ENCODE measurements around the gene GNAZ.

GNAZ gene

DNA sequence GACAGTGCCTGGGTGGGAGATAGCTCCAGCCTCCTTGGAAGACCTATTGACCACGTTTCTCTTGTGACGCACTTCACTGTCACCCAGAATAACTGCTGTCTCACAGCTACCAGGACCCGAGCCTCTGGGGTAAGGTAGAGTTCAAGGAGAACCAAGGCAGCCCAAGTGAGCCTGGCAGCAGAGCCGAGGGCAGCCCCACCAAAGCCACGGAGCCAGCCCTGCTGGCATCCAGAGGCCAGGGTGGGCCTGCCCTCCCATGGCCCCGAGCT is 38.7 kb downstream of the GNAZ start:
- DNase-seq = no peak

DNA sequence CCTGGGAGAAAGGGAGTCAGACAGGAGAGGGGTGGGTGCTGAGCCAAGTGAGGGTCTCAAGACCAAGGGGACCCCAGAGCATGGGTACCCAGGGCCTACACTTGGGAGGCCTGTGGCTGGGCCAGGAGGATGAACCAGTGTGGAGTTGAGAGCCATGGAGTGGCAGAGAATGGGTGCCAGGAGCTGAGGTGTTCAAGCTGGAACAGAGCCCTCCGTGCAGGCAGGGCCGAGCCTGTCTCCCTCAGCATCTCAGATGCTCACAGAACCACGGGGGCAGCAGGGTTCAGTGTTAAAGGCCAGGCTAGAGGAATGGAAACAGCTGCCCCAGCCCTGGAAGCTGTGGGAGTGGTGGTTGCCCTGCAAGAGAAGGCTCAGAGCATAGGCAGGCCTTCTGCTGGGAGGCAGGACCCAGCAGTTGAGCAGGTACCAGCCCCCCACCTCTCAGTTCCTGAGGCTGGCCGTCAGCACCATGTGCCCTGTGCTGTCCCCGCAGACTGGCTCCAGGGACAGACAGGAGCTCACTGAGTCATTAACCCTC is 39.2 kb downstream of the GNAZ start:
- DNase-seq = no peak

DNA sequence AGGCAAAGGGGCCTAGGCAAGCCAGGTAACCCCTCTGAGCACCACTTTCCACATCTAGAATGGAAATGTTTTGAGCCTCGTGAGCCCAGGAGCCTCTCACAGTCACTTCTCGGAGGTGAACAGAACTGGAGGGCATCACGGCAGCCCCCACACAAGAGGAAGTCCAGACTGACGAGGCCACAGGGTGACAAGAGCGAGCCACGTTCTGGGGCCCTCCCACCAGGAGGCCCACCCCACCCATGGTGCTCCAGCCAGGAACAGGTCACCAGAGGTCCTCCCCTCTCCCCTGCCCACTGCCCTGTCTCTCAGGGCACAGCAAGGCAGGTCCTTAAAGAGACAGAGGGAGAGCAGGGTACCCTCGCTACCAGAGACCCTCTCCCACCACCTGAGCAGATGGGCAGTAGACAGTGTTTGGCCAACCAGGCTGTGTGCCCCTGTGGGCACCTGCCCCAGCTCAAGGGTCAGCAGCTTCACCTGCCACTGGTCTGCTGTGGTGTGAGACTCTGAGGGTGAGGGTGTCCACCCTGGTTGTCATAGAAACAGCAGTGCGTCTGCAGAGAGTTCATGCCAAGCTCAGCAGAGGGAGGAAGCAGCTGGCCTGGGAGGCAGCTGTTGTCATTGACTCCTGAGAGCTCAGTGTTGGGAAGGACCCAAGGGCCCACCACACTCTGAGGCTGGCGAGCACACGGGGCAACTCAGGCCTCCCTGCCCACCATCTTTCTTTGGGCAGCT is 40.0 kb downstream of the GNAZ start:
- DNase-seq = no peak

DNA sequence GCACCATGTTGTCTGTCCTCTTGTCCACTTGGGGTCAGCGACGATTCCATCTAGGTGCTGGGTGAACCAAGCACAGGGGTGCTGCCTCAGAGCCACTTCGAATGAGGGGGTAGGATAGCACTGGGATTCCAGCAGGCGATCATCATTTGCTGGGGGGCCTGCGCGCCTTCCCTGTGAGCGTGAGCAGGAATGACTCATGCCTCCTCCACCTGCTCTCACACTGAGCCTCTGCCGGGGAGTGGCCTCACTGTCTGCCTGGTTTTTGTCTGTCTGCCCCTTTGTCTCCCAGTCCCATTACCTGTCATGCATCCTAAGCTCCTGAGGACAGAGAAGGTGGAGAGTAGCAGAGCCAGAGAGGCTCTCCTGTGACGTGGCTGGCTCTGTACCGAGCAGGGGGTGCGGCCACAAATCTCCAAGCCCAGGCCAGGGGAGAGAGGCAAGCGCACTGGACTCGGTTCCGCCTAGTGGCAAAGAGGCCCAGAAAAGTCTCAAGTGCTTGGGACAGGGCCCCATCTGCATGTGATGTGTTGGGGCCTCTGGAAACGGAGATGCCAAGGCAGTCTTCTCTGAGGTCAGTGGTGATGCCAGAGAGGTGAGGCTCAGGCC is 40.7 kb downstream of the GNAZ start:
- DNase-seq = peak; percentile 4

DNA sequence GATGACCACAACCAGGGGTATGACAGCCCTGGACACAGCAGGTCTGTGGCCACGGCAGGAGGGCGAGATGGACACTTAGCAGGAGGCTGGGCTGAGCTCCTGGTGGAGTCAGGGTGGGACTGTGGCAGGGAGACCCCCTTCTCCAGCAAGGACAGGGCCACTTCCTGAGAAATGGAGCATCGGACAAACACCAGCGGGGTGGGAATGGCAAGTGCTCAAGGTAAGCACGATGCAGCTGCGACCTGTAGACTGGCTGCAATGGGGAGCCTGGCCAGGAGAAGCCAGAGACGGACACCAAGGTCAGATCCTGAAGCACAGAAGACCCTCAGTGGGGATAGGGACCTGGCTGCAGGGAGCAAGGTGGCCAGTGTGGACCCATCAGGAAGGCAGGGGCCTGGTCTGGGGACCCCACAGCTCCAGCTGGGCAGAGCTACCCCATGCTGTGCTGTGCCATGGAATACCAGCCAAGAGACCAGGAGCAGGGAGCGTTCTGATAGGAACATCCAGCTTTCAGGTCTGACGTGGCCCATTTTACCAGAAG is 42.2 kb downstream of the GNAZ start:
- no peak for DNase-seq

DNA sequence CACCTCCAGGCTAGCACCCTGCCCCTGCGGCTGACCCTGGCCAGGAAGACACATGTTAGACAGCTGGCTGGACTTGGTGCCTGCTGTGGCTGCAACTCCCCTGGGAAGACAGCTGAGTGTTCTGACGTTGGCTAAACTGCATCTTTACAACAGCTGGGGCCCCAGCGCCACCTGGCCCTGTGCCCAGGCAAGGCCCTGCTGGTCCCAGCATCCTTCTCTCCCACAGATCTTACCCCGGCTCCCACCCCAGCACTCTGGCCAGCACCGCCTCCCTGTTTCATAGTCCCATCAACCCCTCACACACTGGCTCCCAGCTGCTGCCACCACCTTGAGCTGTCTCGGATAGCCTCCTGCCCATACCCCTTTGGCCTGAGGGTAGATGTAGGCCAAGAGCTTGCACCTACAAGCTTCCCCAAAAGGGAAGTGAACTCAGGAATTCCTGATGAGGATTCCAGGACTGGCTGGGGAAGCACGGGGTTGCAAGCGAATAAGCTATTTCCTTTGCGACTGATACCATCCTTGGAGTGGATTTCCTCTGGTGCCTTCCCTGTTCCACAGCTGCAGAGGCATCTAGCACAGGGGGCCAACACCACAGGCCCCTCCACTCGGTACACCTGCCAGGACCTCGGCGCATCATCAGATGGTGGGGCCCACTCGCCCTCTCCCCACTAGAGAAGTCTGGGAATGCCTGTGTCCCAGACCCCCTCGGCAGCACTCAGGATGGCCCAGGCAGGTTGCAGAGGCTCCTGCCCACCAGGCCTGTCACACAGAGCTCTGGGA is 42.9 kb downstream of the GNAZ start:
- DNase-seq = peak; percentile 67

DNA sequence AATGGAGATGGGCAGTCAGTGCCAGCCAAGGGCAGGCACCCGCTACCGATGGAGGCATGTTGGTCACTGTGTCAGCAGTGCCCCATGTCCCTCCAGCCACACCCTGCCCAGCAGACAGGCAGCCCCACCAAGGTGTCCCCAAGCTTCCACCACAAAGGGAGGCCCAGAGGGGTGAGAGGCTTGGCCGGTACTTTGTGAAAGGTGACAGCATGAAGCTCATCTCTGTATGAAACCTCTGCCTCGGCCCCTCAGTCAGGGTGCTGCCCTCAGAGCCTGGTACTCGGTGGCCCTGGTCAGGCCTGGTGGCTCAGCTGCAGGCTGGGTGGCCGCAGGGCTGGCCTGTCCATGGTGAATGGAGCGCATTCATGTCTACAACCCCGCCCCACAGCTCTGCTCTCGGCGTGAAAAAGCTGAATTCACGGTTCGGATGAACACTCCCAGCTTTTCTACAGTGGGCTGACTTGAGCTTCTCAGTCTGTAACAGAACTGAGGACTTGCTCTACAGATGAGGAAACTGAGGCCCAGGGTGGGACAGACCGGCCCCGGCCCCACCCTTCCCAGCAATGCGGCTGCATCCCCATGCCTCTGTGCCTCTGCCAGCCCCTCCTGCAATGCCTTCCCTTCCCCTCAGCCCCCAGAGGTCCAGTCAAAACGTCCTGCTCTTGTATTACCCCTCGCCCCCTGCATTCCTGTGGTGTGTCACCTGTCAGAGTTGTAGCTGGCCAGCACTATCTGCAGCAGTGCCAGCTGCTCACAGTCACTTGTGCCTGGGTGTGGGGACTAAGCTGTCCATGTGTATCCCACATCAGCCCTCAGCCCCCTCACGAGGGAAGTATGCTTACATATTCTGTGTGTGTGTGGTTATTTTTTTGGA is 43.8 kb downstream of the GNAZ start:
- no peak for DNase-seq

DNA sequence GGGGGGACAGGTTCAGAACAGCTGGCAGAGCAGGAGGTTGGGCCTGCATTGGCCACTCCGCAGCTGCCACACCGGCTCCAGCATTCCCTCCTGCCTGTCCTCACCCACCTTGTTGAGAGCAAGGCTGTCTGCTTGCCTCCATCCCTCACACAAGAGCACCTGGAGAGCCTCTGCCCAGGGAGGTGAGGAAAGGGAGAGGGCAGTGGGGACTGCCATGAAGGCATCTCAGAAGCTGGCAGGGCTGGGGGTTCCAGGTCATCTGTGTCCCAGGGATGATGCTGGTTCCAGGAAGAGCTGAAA is 44.4 kb downstream of the GNAZ start:
- no peak for DNase-seq

DNA sequence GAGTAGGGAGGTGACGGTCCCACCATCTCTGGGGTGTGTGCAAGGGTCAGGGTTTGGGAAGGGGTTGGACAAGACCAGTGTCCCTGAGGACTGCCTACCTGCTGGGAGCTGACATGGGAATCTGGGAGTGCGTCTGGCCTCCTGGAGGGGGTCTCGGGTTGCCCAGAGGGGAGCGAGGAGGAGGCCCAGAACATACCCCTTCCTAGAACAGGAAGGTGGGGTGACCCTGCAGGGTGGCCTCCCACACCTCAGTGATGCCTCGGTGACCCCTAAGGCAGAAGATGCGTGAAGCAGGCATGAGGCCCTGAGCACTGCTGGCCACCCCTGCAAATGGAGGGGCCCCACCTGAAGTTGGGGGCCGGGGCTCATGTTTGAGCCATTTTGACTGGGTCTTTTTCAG is 45.0 kb downstream of the GNAZ start:
- no peak for DNase-seq

DNA sequence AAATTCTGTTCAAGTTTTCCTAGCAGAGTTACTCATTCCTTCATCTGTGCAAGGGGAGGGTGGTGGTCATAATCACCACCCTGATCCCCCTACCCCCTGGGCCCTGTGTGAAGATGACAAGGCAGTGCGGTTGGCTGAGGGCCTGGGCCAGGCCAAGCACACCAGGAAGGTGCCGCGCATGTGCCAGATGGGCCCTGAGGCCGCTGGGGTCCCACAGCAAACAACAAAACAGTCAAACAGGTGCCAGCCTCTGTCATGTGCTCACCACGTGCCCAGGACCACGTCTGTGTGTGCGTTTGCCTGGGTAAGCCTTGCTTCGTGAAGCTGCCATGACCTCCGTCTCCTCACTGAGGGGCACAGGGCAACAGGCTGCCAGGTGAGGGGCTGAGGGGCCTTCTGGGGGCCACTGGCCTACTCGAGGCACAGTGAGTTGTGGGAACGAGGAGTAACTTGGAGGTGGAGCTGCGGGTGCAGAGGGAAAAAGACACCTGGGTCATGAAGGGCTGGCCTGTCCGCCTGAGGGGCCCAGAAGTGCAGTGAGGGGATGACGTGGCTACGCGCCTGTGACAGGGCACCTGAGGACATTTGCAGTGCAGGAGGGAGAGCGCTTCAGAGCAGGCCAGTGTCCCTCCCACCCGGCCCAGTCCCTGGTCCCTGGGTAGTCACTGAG is 45.6 kb downstream of the GNAZ start:
- no peak for DNase-seq

DNA sequence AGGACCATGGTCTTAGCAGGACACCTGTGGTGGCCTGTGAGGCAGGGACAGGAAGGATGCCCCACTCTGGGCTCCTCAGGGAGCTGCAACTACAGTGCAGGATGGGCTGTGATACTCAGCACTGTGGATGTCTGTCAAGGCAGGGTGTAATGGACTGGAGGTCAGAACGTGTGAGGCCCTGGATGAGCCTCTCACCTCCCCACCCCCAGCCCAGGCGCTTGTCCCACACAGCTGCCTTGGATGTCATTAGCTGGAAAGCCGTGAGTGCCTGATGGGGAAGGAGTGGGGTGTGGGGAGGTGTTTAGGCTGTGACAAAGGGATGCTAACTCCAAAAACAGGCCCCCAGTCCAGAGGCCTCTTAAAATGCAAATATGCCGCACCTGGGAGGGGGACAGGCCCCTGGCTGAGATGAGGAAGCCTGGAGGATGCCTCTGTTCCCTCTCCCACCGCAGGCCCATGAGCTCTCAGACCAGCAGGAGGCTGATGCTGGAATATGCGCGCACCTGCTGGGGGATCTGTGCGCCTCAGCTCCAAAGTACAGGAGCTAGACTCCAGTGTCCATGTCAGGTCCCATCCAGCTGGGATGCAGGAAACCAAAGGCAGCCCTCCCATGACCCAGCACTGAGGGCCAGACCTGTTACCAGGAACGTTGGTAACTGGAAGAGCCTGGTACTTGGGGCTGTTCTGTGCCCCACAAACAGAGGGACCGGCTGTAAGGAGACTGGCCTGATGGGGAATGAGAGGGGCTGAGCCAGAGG is 46.4 kb downstream of the GNAZ start:
- DNase-seq = no peak

DNA sequence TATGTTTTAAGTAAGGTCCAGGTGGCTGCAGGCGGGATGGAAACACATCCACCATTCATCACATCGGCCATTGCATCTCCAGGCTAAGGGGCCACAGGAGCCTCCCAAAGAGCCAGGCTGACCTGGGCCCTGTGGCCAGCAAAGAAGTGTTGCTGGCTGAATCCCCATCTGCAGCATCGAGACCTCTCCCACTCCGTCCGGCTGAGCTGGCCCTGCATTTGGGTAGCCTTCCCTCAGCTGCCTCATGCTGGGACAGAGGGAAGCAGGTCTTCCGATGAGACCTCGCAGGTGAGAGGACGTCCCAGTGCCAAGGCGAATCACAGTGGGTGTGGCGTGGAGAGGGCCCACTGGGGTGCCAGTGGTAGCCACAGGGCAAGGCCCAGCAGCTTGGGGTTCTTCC is 47.0 kb downstream of the GNAZ start:
- DNase-seq = no peak

DNA sequence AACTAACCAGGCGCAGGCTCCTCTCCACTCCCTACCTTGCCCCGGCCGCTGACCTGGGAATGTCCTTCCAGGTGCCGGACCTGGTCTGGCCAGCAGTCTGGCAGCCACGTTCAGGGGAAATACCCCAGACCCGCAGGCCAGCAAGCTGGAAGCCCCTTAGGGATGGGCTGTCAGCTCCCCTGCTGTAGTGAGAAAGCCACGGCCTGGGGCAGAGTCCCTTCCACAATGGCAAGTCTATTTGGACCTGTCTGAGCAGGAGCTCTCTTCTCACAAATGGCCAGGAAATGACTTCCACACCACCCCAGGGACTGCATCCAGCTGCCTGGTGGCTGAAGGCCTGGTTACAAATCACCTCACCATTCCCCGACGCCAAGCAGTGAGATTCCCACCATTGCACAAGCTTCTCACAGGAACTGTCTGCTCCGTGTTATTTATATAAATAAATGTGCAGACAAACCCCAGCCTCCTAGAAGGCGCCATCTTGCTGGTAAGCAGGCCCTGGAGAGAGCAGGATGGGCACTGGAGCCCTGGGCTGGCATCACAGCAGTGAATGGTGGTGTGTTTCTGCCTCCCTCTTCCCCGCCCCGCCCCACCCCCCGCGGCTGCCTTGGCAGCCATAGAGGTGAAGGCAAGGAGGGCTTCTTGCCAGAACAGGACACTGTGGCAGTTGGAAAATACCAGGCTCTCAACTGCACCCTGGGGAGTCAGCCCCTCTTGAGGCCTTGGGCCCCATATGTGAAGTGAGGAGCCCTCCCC is 47.8 kb downstream of the GNAZ start:
- DNase-seq = peak; percentile 1

DNA sequence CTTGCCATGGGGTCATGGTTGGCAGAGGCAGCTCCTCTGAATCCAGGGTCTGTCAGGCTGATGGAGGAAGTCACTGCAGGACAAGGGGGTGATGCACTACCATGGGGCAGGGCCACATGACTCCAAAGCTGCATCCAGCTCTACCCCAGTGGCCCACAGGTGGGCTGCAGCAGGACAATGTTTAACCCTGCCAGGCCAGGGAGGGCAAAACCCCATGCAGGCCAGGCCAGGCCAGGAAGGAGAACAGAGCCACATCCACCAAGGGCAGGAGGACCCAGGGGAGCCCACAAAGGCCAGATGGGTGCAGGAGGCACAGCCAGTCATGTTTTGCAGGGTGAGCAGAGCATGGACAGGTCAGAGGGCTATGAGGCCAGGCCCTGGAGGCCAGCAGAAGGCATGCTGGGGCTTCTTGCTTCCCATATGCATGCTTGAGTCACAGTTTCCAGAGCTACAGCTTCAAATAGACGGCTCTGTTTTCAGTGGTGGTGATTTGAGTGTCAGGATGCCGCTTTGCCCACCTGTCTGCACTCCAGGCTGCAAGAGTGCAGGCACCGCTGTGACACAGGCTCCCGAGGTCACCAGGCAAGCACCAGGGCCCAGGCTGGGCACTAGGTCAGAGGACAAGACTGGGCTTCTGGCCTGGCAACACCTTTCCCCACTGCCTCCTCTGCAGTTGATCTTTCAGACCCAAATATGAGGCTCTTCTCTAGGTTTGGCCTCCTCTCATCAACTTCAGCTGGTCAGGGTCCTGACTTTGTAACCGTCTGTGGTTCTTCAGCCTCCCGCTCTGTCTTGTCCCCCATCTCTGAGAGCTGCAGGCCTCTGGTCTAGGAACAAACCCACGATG is 48.6 kb downstream of the GNAZ start:
- no peak for DNase-seq

DNA sequence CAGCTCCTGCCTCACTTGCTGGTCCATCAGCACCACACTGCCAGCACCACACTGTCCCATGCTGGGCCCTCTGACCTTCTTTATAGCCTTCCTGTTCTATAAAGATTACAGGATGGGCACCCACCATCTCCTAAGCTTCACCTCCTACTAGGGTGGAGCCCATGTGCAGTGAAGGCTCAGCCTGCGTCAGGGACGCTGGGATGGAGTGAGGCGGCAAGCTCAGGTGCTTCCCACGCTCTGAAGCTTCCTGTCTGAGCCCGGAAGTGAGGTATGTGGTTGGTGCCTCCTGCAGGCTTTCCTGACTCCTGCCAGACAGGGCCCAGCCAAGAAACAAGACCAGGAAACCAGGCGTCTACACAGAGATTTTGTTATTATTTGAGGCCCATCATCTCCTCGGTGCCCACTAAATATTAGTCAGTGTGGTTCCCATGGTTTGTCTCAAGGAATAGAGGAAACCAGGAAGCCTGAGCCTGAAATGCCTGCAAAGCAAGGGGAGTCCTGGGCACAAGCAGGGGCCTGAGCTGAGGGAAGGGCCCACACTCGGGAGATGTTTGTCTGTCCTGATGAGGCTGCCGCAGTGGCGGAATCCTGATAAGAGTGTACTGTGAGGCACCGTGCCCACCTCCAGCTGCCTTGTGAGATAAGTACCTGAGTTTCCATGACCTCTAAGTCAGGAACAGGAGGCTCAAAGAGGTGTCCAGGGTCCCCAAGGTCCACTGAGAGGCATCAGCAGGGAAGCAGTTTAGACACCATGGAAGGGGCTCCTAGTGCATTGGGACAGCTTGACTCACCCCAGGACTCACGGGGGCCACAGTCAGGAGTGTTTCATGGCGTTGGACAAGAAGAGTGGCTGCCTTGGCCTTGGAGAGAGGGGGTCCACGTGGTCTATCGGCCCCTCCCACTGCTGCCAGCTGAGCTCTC is 49.4 kb downstream of the GNAZ start:
- no peak for DNase-seq

DNA sequence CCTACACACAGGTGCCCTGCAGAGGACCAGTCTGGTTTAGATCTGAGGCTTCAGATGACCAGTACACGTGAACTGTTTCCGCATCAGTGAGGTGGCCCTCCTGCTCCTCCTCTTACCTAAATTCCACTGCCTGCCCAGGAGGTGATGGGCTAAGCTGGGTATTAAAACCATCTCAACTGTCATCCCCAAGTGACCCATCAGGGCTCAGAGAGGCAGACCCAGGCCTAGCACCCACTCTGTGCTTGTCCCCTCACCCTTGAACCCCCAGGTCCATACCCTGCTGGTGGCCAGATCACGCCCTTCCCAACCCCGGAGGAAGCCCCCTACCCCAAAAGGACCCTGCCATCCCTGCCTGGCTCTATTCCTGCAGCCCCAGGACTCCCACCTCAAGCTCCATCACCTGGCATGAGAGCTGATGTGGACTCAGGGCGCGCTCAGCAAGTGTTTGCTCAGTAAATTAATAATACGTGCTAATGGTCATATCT is 50.1 kb downstream of the GNAZ start:
- no peak for DNase-seq

DNA sequence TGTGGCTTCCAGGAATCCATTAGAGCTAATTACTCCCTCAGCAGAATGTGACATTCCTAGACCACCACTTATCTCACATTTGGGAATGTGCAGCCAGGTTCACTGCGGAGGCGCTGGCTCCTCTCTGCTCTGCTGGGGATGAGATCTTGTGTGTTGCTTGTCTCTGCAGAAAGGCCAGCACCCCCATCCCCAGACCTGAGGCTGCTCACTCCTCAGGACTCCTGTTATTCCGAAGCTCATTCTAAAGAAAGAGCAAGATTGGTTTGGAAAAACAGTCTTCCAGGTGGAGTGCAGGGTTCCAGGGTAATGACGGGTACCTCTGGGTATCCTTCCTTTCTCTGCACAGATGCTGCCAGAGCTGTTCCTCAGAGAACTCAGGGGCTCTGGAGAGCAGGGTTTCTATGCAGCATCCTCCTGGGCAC is 50.7 kb downstream of the GNAZ start:
- DNase-seq = no peak

DNA sequence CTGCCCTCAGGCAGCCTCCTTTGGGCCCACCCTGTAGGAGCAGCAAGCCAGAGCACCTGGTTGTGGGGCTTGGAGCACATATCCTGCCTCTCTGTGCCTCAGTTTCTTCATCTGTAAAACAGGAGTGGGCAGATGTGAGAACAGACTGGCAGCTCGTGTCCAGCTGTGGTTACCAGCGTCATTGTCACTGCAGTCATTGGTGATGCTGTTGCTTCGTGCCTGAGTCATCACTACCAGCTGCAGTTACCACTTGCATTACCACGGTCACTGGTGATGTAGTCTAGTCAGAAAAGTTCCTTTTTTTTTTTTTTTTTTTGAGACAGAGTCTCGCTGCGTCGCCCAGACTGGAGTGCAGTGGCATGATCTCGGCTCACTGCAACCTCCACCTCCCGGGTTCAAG is 51.1 kb downstream of the GNAZ start:
- no peak for DNase-seq
